ENCODE measurements around the gene LRRC10B.

The LRRC10B gene

GRCh38 chr11:61495801-61496601 lies 12.5 kb upstream of the LRRC10B start:
- no peaks in the 10 kb centered on the region for H3K27me3 Mint-ChIP-seq
- H3K27ac Mint-ChIP-seq: no peak overlapping the region
- H3K4me1 Mint-ChIP-seq (ENCODE audit: low read depth): no peaks in the 10 kb centered on the region
- H3K9me3 Mint-ChIP-seq: no peaks in the 10 kb centered on the region
- no peak for DNase-seq
- no peak overlapping the region for H3K4me3 Mint-ChIP-seq
- H3K36me3 Mint-ChIP-seq (ENCODE audit: low read depth): no peaks in the 10 kb centered on the region

- no peak overlapping the region for H3K4me3 Mint-ChIP-seq
- peaks cover 2% of the 10 kb centered on the region for H3K27me3 Mint-ChIP-seq
- H3K36me3 Mint-ChIP-seq (ENCODE audit: low read depth): no peaks in the 10 kb centered on the region
- no peaks in the 10 kb centered on the region for H3K4me1 Mint-ChIP-seq (ENCODE audit: low read depth)
- no peak for DNase-seq
- no peaks in the 10 kb centered on the region for H3K9me3 Mint-ChIP-seq
- no peak overlapping the region for H3K27ac Mint-ChIP-seq
These were observed 11.7 kb upstream of the LRRC10B start for GRCh38 chr11:61496602-61497400.

GRCh38 chr11:61497473-61497872 lies 11.1 kb upstream of the LRRC10B start:
- Mint-ChIP-seq H3K27me3 (peaks cover 2% of the 10 kb centered on the region), H3K9me3 (no peaks in the 10 kb centered on the region), H3K36me3 (ENCODE audit: low read depth) (no peaks in the 10 kb centered on the region), H3K27ac (no peak overlapping the region), H3K4me1 (ENCODE audit: low read depth) (no peaks in the 10 kb centered on the region), H3K4me3 (no peak overlapping the region)
- DNase-seq: no peak

- Mint-ChIP-seq H3K4me1 (ENCODE audit: low read depth) (no peaks in the 10 kb centered on the region), H3K4me3 (no peak overlapping the region), H3K27me3 (peaks cover 2% of the 10 kb centered on the region), H3K27ac (no peak overlapping the region), H3K9me3 (no peaks in the 10 kb centered on the region), H3K36me3 (ENCODE audit: low read depth) (no peaks in the 10 kb centered on the region)
- no peak for DNase-seq
These were observed 10.7 kb upstream of the LRRC10B start for GRCh38 chr11:61497876-61498275.

GRCh38 chr11:61498767-61499341 lies 9.7 kb upstream of the LRRC10B start:
- Mint-ChIP-seq H3K36me3 (ENCODE audit: low read depth) (no peaks in the 10 kb centered on the region), H3K27ac (no peak overlapping the region), H3K27me3 (peaks cover 2% of the 10 kb centered on the region), H3K9me3 (no peaks in the 10 kb centered on the region), H3K4me3 (no peak overlapping the region), H3K4me1 (ENCODE audit: low read depth) (no peaks in the 10 kb centered on the region)
- DNase-seq: no peak

GRCh38 chr11:61499816-61500491 lies 8.6 kb upstream of the LRRC10B start:
- peaks cover 6% of the 10 kb centered on the region for H3K27me3 Mint-ChIP-seq
- no peaks in the 10 kb centered on the region for H3K9me3 Mint-ChIP-seq
- no peaks in the 10 kb centered on the region for H3K4me1 Mint-ChIP-seq (ENCODE audit: low read depth)
- H3K27ac Mint-ChIP-seq: no peak overlapping the region
- DNase-seq: no peak
- H3K4me3 Mint-ChIP-seq: no peak overlapping the region
- H3K36me3 Mint-ChIP-seq (ENCODE audit: low read depth): no peaks in the 10 kb centered on the region

GRCh38 chr11:61502522-61502921 lies 6.0 kb upstream of the LRRC10B start:
- no peak overlapping the region for H3K27ac Mint-ChIP-seq
- H3K4me3 Mint-ChIP-seq: no peak overlapping the region
- no peaks in the 10 kb centered on the region for H3K9me3 Mint-ChIP-seq
- peaks cover 29% of the 10 kb centered on the region for H3K27me3 Mint-ChIP-seq
- no peaks in the 10 kb centered on the region for H3K36me3 Mint-ChIP-seq (ENCODE audit: low read depth)
- no peak for DNase-seq
- no peaks in the 10 kb centered on the region for H3K4me1 Mint-ChIP-seq (ENCODE audit: low read depth)

GRCh38 chr11:61503135-61503770 lies 5.3 kb upstream of the LRRC10B start:
- H3K36me3 Mint-ChIP-seq (ENCODE audit: low read depth): no peaks in the 10 kb centered on the region
- peaks cover 36% of the 10 kb centered on the region for H3K27me3 Mint-ChIP-seq
- DNase-seq: no peak
- peaks cover 6% of the 10 kb centered on the region for H3K4me1 Mint-ChIP-seq (ENCODE audit: low read depth)
- no peaks in the 10 kb centered on the region for H3K9me3 Mint-ChIP-seq
- H3K4me3 Mint-ChIP-seq: no peak overlapping the region
- no peak overlapping the region for H3K27ac Mint-ChIP-seq

- no peaks in the 10 kb centered on the region for H3K36me3 Mint-ChIP-seq (ENCODE audit: low read depth)
- DNase-seq: no peak
These were observed 3.4 kb upstream of the LRRC10B start for GRCh38 chr11:61505106-61505505.

GRCh38 chr11:61505640-61506155 lies 2.9 kb upstream of the LRRC10B start:
- Mint-ChIP-seq H3K4me3 (no peak overlapping the region), H3K36me3 (ENCODE audit: low read depth) (no peaks in the 10 kb centered on the region), H3K9me3 (no peaks in the 10 kb centered on the region), H3K27ac (no peak overlapping the region), H3K27me3 (peaks cover 51% of the 10 kb centered on the region), H3K4me1 (ENCODE audit: low read depth) (peaks cover 10% of the 10 kb centered on the region)
- DNase-seq: no peak

More at GRCh38 chr11:61505106-61505505, 3.4 kb upstream of the LRRC10B start:
- Mint-ChIP-seq H3K27me3 (peaks cover 45% of the 10 kb centered on the region), H3K4me3 (no peak overlapping the region), H3K27ac (no peak overlapping the region), H3K9me3 (no peaks in the 10 kb centered on the region), H3K4me1 (ENCODE audit: low read depth) (peaks cover 10% of the 10 kb centered on the region)

- Mint-ChIP-seq H3K4me1 (ENCODE audit: low read depth) (peaks cover 10% of the 10 kb centered on the region), H3K27ac (no peak overlapping the region), H3K4me3 (no peak overlapping the region), H3K36me3 (ENCODE audit: low read depth) (no peaks in the 10 kb centered on the region), H3K27me3 (peaks cover 59% of the 10 kb centered on the region), H3K9me3 (no peaks in the 10 kb centered on the region)
- DNase-seq: no peak
These were observed 1.4 kb upstream of the LRRC10B start for GRCh38 chr11:61507012-61507768.

GRCh38 chr11:61509043-61510029 lies 787 bp downstream of the LRRC10B start:
- Mint-ChIP-seq H3K4me3 (peak overlapping the region; percentile 45), H3K27ac (no peak overlapping the region), H3K4me1 (ENCODE audit: low read depth) (peaks cover 10% of the 10 kb centered on the region), H3K36me3 (ENCODE audit: low read depth) (no peaks in the 10 kb centered on the region), H3K9me3 (no peaks in the 10 kb centered on the region), H3K27me3 (peaks cover 76% of the 10 kb centered on the region)
- peak; percentile 79 for DNase-seq
